H1 (cell line): Measurements from ENCODE around the gene MORC3. TPM values are rescaled to one million over a fixed set of nuclear protein-coding genes. Genes with fewer than 3 reads are reported as not detected.

Source experiments
- CTCF ChIA-PET: fragments of 300-600 bp; sonication (Branson Sonifier 250); formaldehyde crosslinking; loops from one replicate; lab custom pipeline; 2021; ENCODE audit not compliant: partially characterized antibody; lab: Charles Lee
- POLR2A ChIA-PET: fragments of 300-600 bp; sonication (Branson Sonifier 250); formaldehyde crosslinking; loops from one replicate; lab custom pipeline; 2021; ENCODE audit warnings: inconsistent platforms; ENCODE audit not compliant: partially characterized antibody; lab: Charles Lee
- DNase-seq, 2 experiments: peaks; one replicate each; pipeline versions ENCODE4 v3.0.0 to v3.0.0-alpha.2; 2010 to 2022; ENCODE audit warnings: low spot score in 2 of 2, low read depth in 1 of 2, mixed read lengths in 1 of 2
- FAIRE-seq: peaks from 2 replicates; lab custom pipeline; 2011; peaks lifted over from hg19 to GRCh38; lab: Jason Lieb, UNC
- H2AFZ ChIP-seq: 2 replicates; pipeline ENCODE4 v1.8.1; 2012; ENCODE audit warnings: low read length, inconsistent platforms
- H2AK5ac ChIP-seq: 2 replicates; pipeline ENCODE4 v1.6.1; 2013; ENCODE audit warnings: low read depth, low read length
- H2BK120ac ChIP-seq: replicated peaks from 2 replicates; pipeline ENCODE3; 2013; ENCODE audit warnings: low read depth, low read length, inconsistent platforms
- H2BK12ac ChIP-seq: 2 replicates; pipeline ENCODE4 v1.6.1; 2013; ENCODE audit warnings: low read depth, low read length
- H2BK15ac ChIP-seq: 2 replicates; pipeline ENCODE4 v1.6.1; 2013; ENCODE audit warnings: low read length
- H2BK20ac ChIP-seq: 2 replicates; pipeline ENCODE4 v1.6.1; 2013; ENCODE audit warnings: low read length
- H2BK5ac ChIP-seq: 2 replicates; pipeline ENCODE4 v1.6.1; 2013; ENCODE audit warnings: low read depth, low read length
- H3K14ac ChIP-seq: 2 replicates; pipeline ENCODE4 v1.6.1; 2013; ENCODE audit warnings: inconsistent platforms; ENCODE audit not compliant: insufficient read length
- H3K18ac ChIP-seq: 2 replicates; pipeline ENCODE4 v1.6.1; 2013; ENCODE audit warnings: low read length; ENCODE audit errors: extremely low read depth
- H3K23ac ChIP-seq: 2 replicates; pipeline ENCODE4 v1.6.1; 2013; ENCODE audit warnings: inconsistent platforms; ENCODE audit not compliant: insufficient read length
- H3K23me2 ChIP-seq: 2 replicates; pipeline ENCODE4 v1.6.1; 2013; ENCODE audit warnings: low read depth, low read length
- H3K27ac ChIP-seq: 2 replicates; pipeline ENCODE4 v1.6.1; 2011; ENCODE audit warnings: low read depth, low read length, inconsistent platforms
- H3K27me3 ChIP-seq, 4 experiments: replicated peaks in 1 of 4; 1 replicate in 1 of 4; 2 replicates in 3 of 4; pipeline versions ENCODE4 v1.6.1 to v1.8.1; 2011 to 2013; ENCODE audit warnings: low read length in 3 of 4, mild to moderate bottlenecking in 3 of 4, inconsistent platforms in 2 of 4, mixed read lengths in 2 of 4, moderate library complexity in 1 of 4; ENCODE audit not compliant: control insufficient read depth in 3 of 4, insufficient read depth in 3 of 4; ENCODE audit errors: extremely low read depth in 1 of 4
- H3K36me3 ChIP-seq, 4 experiments: 2 replicates each; pipeline versions ENCODE4 v1.6.1 to v1.8.1; 2011 to 2013; ENCODE audit warnings: mild to moderate bottlenecking in 4 of 4, low read length in 3 of 4, moderate library complexity in 2 of 4, control low read depth in 1 of 4, inconsistent platforms in 1 of 4; ENCODE audit not compliant: insufficient read depth in 4 of 4, control insufficient read depth in 2 of 4
- H3K4ac ChIP-seq: replicated peaks from 2 replicates; pipeline ENCODE3; 2013; ENCODE audit warnings: low read length, low read depth, mixed read lengths, inconsistent platforms; ENCODE audit not compliant: insufficient read length
- H3K4me1 ChIP-seq, 4 experiments: replicated peaks in 1 of 4; 1 replicate in 1 of 4; 2 replicates in 3 of 4; pipeline versions ENCODE4 v1.6.1 to v1.8.1; 2011 to 2013; ENCODE audit warnings: low read length in 3 of 4, inconsistent platforms in 2 of 4, mixed read lengths in 1 of 4; ENCODE audit not compliant: insufficient read depth in 4 of 4, control insufficient read depth in 3 of 4
- H3K4me2 ChIP-seq, 2 experiments: 2 replicates each; pipeline versions ENCODE4 v1.6.1 to v1.8.1; 2011 to 2013; ENCODE audit warnings: low read depth in 2 of 2, low read length in 2 of 2, control low read depth in 1 of 2, inconsistent platforms in 1 of 2, mild to moderate bottlenecking in 1 of 2; ENCODE audit not compliant: insufficient read depth in 1 of 2
- H3K4me3 ChIP-seq, 4 experiments: fragments of 200-600, 300-600 bp in 1 of 4; sonication (generic), shearing (Covaris generic), sonication (Bioruptor Twin) in 1 of 4; 2 replicates each; pipeline versions ENCODE4 v1.5.1 to v1.8.1; 2011 to 2016; ENCODE audit warnings: low read length in 4 of 4, low read depth in 3 of 4, control low read depth in 2 of 4, inconsistent platforms in 2 of 4, mild to moderate bottlenecking in 2 of 4, mixed read lengths in 1 of 4, moderate library complexity in 1 of 4; ENCODE audit not compliant: insufficient read depth in 2 of 4; ENCODE audit errors: extremely low read depth in 1 of 4
- H3K56ac ChIP-seq: replicated peaks from 2 replicates; pipeline ENCODE3; 2013; ENCODE audit warnings: low read depth, mild to moderate bottlenecking, mixed read lengths, low read length, inconsistent platforms; ENCODE audit not compliant: insufficient read length
- H3K79me1 ChIP-seq: 2 replicates; pipeline ENCODE4 v1.6.1; 2013; ENCODE audit warnings: low read depth, low read length, control low read depth
- H3K79me2 ChIP-seq, 2 experiments: 2 replicates each; pipeline versions ENCODE4 v1.6.1 to v1.8.1; 2012 to 2013; ENCODE audit warnings: low read length in 2 of 2, mild to moderate bottlenecking in 2 of 2, inconsistent platforms in 1 of 2; ENCODE audit not compliant: insufficient read depth in 2 of 2, control insufficient read depth in 1 of 2
- H3K9ac ChIP-seq, 4 experiments: replicated peaks in 1 of 4; 1 replicate in 1 of 4; 2 replicates in 3 of 4; pipeline versions ENCODE4 v1.6.1 to v1.8.1; 2011 to 2013; ENCODE audit warnings: low read depth in 3 of 4, low read length in 3 of 4, control low read depth in 2 of 4, mild to moderate bottlenecking in 2 of 4, moderate library complexity in 2 of 4, inconsistent platforms in 1 of 4; ENCODE audit errors: extremely low read depth in 1 of 4
- H3K9me3 ChIP-seq, 2 experiments: 2 replicates each; pipeline versions ENCODE4 v1.6.1 to v1.8.1; 2012 to 2013; ENCODE audit warnings: mild to moderate bottlenecking in 2 of 2, moderate library complexity in 2 of 2, control low read depth in 1 of 2, inconsistent platforms in 1 of 2, low read depth in 1 of 2, low read length in 1 of 2, mixed read lengths in 1 of 2; ENCODE audit not compliant: insufficient read depth in 2 of 2
- H4K20me1 ChIP-seq, 2 experiments: replicated peaks in 1 of 2; 2 replicates each; pipeline versions ENCODE3 to v1.8.1; 2011 to 2013; ENCODE audit warnings: inconsistent platforms in 2 of 2, low read length in 2 of 2, mild to moderate bottlenecking in 1 of 2; ENCODE audit not compliant: insufficient read depth in 2 of 2, control insufficient read depth in 1 of 2
- H4K5ac ChIP-seq: 2 replicates; pipeline ENCODE4 v1.6.1; 2013; ENCODE audit warnings: low read length, low read depth, mixed read lengths, inconsistent platforms; ENCODE audit not compliant: insufficient read length
- H4K8ac ChIP-seq: 2 replicates; pipeline ENCODE4 v1.8.0; 2013; ENCODE audit warnings: mild to moderate bottlenecking, moderate library complexity, low read length, inconsistent platforms; ENCODE audit not compliant: insufficient read depth; ENCODE audit errors: extremely low read depth
- H4K91ac ChIP-seq: replicated peaks from 2 replicates; pipeline ENCODE3; 2013; ENCODE audit warnings: low read length, mixed read lengths, inconsistent platforms; ENCODE audit not compliant: insufficient read length
- ATF3 ChIP-seq: IDR thresholded peaks from 2 replicates; pipeline ENCODE4 v1.6.1; 2011; ENCODE audit warnings: low read depth, mild to moderate bottlenecking, low read length; ENCODE audit not compliant: insufficient read depth
- BCL11A ChIP-seq, 2 experiments: IDR thresholded peaks; one replicate each; pipeline ENCODE4 v1.6.1; 2011; ENCODE audit warnings: low read depth in 2 of 2, low read length in 2 of 2, mild to moderate bottlenecking in 2 of 2
- CTCF ChIP-seq, 3 experiments: IDR thresholded peaks; 1 replicate in 2 of 3; 2 replicates in 1 of 3; pipeline versions ENCODE4 v1.5.1 to v1.6.1; 2011; ENCODE audit warnings: low read length in 3 of 3, mild to moderate bottlenecking in 3 of 3, inconsistent platforms in 2 of 3, low read depth in 1 of 3, moderate library complexity in 1 of 3; ENCODE audit not compliant: insufficient read depth in 1 of 3; ENCODE audit errors: control extremely low read depth in 1 of 3
- GTF2F1 ChIP-seq: IDR thresholded peaks from 2 replicates; pipeline ENCODE4 v1.6.1; 2012; ENCODE audit warnings: low read depth, low read length, improper control_type of control experiment, borderline replicate concordance
- NRF1 ChIP-seq: IDR thresholded peaks from 2 replicates; pipeline ENCODE4 v1.6.1; 2011; ENCODE audit warnings: mild to moderate bottlenecking, low read depth, low read length, improper control_type of control experiment
- PHF8 ChIP-seq: fragments of 200-600 bp; sonication (generic); conservative IDR thresholded peaks from 2 replicates; pipeline ENCODE4 v1.7.1; 2012; ENCODE audit warnings: low read depth, mild to moderate bottlenecking, inconsistent platforms, low read length, moderate library complexity
- POLR2A ChIP-seq, 2 experiments: IDR thresholded peaks; 1 replicate in 1 of 2; 2 replicates in 1 of 2; pipeline ENCODE4 v1.6.1; 2011; ENCODE audit warnings: low read depth in 2 of 2, low read length in 2 of 2, mild to moderate bottlenecking in 2 of 2; ENCODE audit errors: control extremely low read depth in 1 of 2
- RBBP5 ChIP-seq: IDR thresholded peaks from 2 replicates; pipeline ENCODE4 v1.7.1; 2012; ENCODE audit warnings: low read depth, mild to moderate bottlenecking, inconsistent platforms, low read length, moderate library complexity, borderline replicate concordance
- SIX5 ChIP-seq: IDR thresholded peaks from 2 replicates; pipeline ENCODE4 v1.6.1; 2011; ENCODE audit warnings: mild to moderate bottlenecking, low read depth, low read length
- TAF7 ChIP-seq: optimal IDR thresholded peaks from 2 replicates; pipeline ENCODE3; 2011; ENCODE audit warnings: low read depth, mild to moderate bottlenecking, inconsistent platforms, low read length, moderate library complexity, borderline replicate concordance
- TCF12 ChIP-seq: IDR thresholded peaks from 2 replicates; pipeline ENCODE4 v1.6.1; 2011; ENCODE audit warnings: low read depth, mild to moderate bottlenecking, low read length
- WGBS, 2 experiments: shearing (Covaris generic) in 1 of 2; methylation state at CpG; one replicate each; pipeline versions ENCODE4 v1.1.6 to v1.1.7; 2013 to 2015; ENCODE audit warnings: low lambda C conversion rate in 2 of 2, mixed read lengths in 2 of 2, inconsistent platforms in 1 of 2, low coverage in 1 of 2, missing lambda C conversion rate in 1 of 2; ENCODE audit not compliant: insufficient replicate concordance in 2 of 2, insufficient coverage in 1 of 2, insufficient read length in 1 of 2; ENCODE audit errors: extremely low coverage in 1 of 2, missing lambda C conversion rate in 1 of 2; 5-methylcytosine and 5-hydroxymethylcytosine counted together
- polyA plus RNA-seq, 7 experiments: library from polyadenylated mRNA; depleted of rRNA in 3 of 7; stranded (reverse) in 5 of 7; unstranded in 2 of 7; fragments of >200 nt in 5 of 7; fragments of 200-250 nt in 2 of 7; gene quantifications; 1 replicate in 5 of 7; 2 replicates in 1 of 7; 4 replicates in 1 of 7; pipeline versions ENCODE4 v1.2.1 to v1.2.3, GENCODE V29; 2011 to 2013; ENCODE audit warnings: missing spikeins in 2 of 7, mixed read lengths in 2 of 7
- total RNA-seq: library from RNA; stranded (reverse); fragmentation: NEBNext Ultra II Directional; extraction: Animal tissue kit (Norgen Biotek cat#: 25700); gene quantifications from 2 replicates; pipeline ENCODE4 v1.2.1, GENCODE V29; 2021

The MORC3 gene
- total and polyA plus RNA-seq, 2 of the 8 experiments (the other 6 are each of a cell fraction or from before 2014, with no cell fraction given), result 5.0 to 20.4 TPM

GRCh38 chr21:36379251-36379650 is 59.3 kb downstream of the MORC3 start:
- Histone ChIP-seq H3K9me3 (no peaks in the 10 kb centered on the region), H2AK5ac (no peak overlapping the region), H4K20me1 (peaks cover 0 to 1% of the 10 kb centered on the region in 2 experiments), H3K27ac (no peak overlapping the region), H3K4ac (no peak overlapping the region), H4K8ac (no peak overlapping the region), H2BK12ac (no peak overlapping the region), H3K4me1 (0 out of 7 replicates have a peak, but pooled peaks cover 0 to 3% (median 0%) of the 10 kb centered on the region in 4 experiments), H3K14ac (no peak overlapping the region), H2BK120ac (no peak overlapping the region), H3K18ac (no peak overlapping the region), H2AFZ (no peak overlapping the region), H3K4me3 (no peak overlapping the region), H3K79me2 (no peaks in the 10 kb centered on the region), H3K4me2 (no peak overlapping the region), H3K23ac (no peak overlapping the region), H3K27me3 (no peaks in the 10 kb centered on the region), H2BK15ac (no peak overlapping the region), H3K56ac (no peak overlapping the region), H3K79me1 (no peaks in the 10 kb centered on the region), H3K36me3 (peaks cover 2 to 30% (median 12%) of the 10 kb centered on the region in 4 experiments; a peak in 7 of 8 replicates), H2BK5ac (no peak overlapping the region), H4K91ac (no peak overlapping the region), H3K9ac (no peak overlapping the region), H2BK20ac (no peak overlapping the region), H4K5ac (no peak overlapping the region), H3K23me2 (no peaks in the 10 kb centered on the region)
- no peak for DNase-seq
- FAIRE-seq, result no peak
- 95% methylated on average over 6 of the region's 6 CpGs; no CpG with 5 or more reads in 1 of the 2 experiments for WGBS, 2 experiments
- CTCF ChIA-PET, result interaction anchor here (0.6 to 1.1 kb wide), 2 partner anchors 9 to 702 kb away, joined by 3 read pairs; no protein-coding TSS in a partner anchor
- POLR2A ChIA-PET, result interaction anchor here (0.9 kb wide), 1 partner anchor 10 kb away, joined by 4 read pairs; no protein-coding TSS in a partner anchor
- no peak for TF ChIP-seq ATF3
- TF ChIP-seq BCL11A (IDR thresholded peaks at IDR 0.05; ENCODE audit: low read depth in 2 of 2, low read length in 2 of 2), result no peak
- no peak for TF ChIP-seq SIX5
- TF ChIP-seq TAF7, result no peak
- no peak for TF ChIP-seq CTCF (IDR thresholded peaks at IDR 0.05; ENCODE audit: control extremely low read depth in 1 of 3, insufficient read depth in 1 of 3, low read depth in 1 of 3, low read length in 3 of 3)
- TF ChIP-seq RBBP5, result no peak
- no peak for TF ChIP-seq PHF8
- no peak for TF ChIP-seq NRF1
- TF ChIP-seq TCF12, result no peak
- no peak for TF ChIP-seq POLR2A (IDR thresholded peaks at IDR 0.05; ENCODE audit: control extremely low read depth in 1 of 2, low read depth in 2 of 2, low read length in 2 of 2)
- TF ChIP-seq GTF2F1, result no peak
